Panc1 (cell line): ENCODE results near the gene ARAF. TPM values are rescaled to one million over a fixed set of nuclear protein-coding genes. Genes with fewer than 3 reads are reported as not detected.

Experiments used
- ATAC-seq: fragments of 200-7000 bp; cut with Tn5 transposase; 2 replicates; pipeline ENCODE4 v1.9.1; 2020; ENCODE audit warnings: mild to moderate bottlenecking, moderate library complexity
- BruUV-seq: library from RNA; stranded (reverse); fragments of 400-500 nt; replicated peaks from 2 replicates; lab custom pipeline; 2021; lab: Mats Ljungman, UMichigan
- CTCF ChIA-PET: fragments of 300-600 bp; sonication (Branson Sonifier 250); formaldehyde crosslinking; loops from one replicate; lab custom pipeline; 2022; ENCODE audit warnings: antibody characterized with exemption; lab: Charles Lee
- POLR2A ChIA-PET: fragments of 300-600 bp; sonication (Branson Sonifier 250); formaldehyde crosslinking; loops from one replicate; lab custom pipeline; 2022; ENCODE audit warnings: antibody characterized with exemption; lab: Charles Lee
- DNase-seq: peaks from one replicate; pipeline ENCODE4 v3.0.0-alpha.2; 2010; ENCODE audit warnings: low read depth, low spot score
- H3K27ac ChIP-seq: 2 replicates; pipeline ENCODE4 v1.5.1; 2011; ENCODE audit warnings: mild to moderate bottlenecking, low read length, inconsistent platforms
- H3K27me3 ChIP-seq: fragments of 200-500 bp; sonication (Bioruptor generic); 2 replicates; pipeline ENCODE4 v1.6.0; 2014; ENCODE audit warnings: low read length, inconsistent platforms; ENCODE audit not compliant: control insufficient read depth, insufficient read depth
- H3K36me3 ChIP-seq: fragments of 200-500 bp; sonication (Bioruptor generic); 2 replicates; pipeline ENCODE4 v1.5.1; 2014; ENCODE audit warnings: inconsistent platforms, mild to moderate bottlenecking, low read length, moderate library complexity; ENCODE audit not compliant: control insufficient read depth, insufficient read depth
- H3K4me1 ChIP-seq: 2 replicates; pipeline ENCODE4 v1.5.1; 2011; ENCODE audit warnings: inconsistent platforms, mild to moderate bottlenecking, low read length, moderate library complexity; ENCODE audit not compliant: control insufficient read depth, insufficient read depth
- H3K4me3 ChIP-seq, 2 experiments: 2 replicates each; pipeline ENCODE4 v1.5.1; 2011 to 2012; ENCODE audit warnings: low read depth in 2 of 2, low read length in 2 of 2, mild to moderate bottlenecking in 2 of 2, inconsistent platforms in 1 of 2, moderate library complexity in 1 of 2
- H3K9me3 ChIP-seq: fragments of 200-500 bp; sonication (Bioruptor generic); 2 replicates; pipeline ENCODE4 v1.5.1; 2014; ENCODE audit warnings: low read depth, mild to moderate bottlenecking, inconsistent platforms, low read length, moderate library complexity; ENCODE audit not compliant: control insufficient read depth, insufficient read depth
- POLR2AphosphoS5 ChIP-seq: IDR thresholded peaks from 2 replicates; pipeline ENCODE4 v1.6.1; 2012; ENCODE audit warnings: mild to moderate bottlenecking, low read depth, low read length, moderate library complexity
- REST ChIP-seq, 2 experiments: IDR thresholded peaks; 2 replicates each; pipeline ENCODE4 v1.6.1; 2011 to 2012; ENCODE audit warnings: low read depth in 2 of 2, control low read depth in 1 of 2, low read length in 1 of 2, mild to moderate bottlenecking in 1 of 2, moderate library complexity in 1 of 2; ENCODE audit not compliant: insufficient read depth in 1 of 2
- SIN3A ChIP-seq: IDR thresholded peaks from 2 replicates; pipeline ENCODE4 v1.6.1; 2012; ENCODE audit warnings: low read depth, mild to moderate bottlenecking, low read length, moderate library complexity, borderline replicate concordance; ENCODE audit not compliant: insufficient read depth
- TCF7L2 ChIP-seq: IDR thresholded peaks from 2 replicates; pipeline ENCODE4 v1.6.1; 2011; ENCODE audit warnings: mild to moderate bottlenecking, low read depth, low read length, inconsistent platforms
- in situ Hi-C: cut with HindIII; loops from 2 replicates; pipeline ENCODE4 v1.10.0; 2016; ENCODE audit warnings: low sequenced_read_pairs, low pct_unique_long_range_greater_than_20kb
- intact Hi-C: fragments of 100-400 bp; cut with micrococcal nuclease; formaldehyde crosslinking; loops from one replicate; pipeline ENCODE4 v1.10.0; 2022; ENCODE audit not compliant: unreplicated experiment
- total RNA-seq: library from RNA; stranded (reverse); gene quantifications from one replicate; pipeline ENCODE4 v1.2.1, GENCODE V29; 2021; ENCODE audit not compliant: unreplicated experiment
- TF ChIP-seq, protein P1 (sequence below): fragments of 450-650 bp; IDR thresholded peaks from 2 replicates; pipeline ENCODE4 v1.5.1; 2017; ENCODE audit warnings: mild to moderate bottlenecking

ARAF gene
- total RNA-seq, 1 experiment from 2014 or later, result 87.9 TPM

- in situ Hi-C loops, result no loop called here
- TF ChIP-seq REST (IDR thresholded peaks at IDR 0.05; ENCODE audit: insufficient read depth in 1 of 2, low read depth in 2 of 2, low read length in 1 of 2), result no peak
- TF ChIP-seq, protein P1, sequence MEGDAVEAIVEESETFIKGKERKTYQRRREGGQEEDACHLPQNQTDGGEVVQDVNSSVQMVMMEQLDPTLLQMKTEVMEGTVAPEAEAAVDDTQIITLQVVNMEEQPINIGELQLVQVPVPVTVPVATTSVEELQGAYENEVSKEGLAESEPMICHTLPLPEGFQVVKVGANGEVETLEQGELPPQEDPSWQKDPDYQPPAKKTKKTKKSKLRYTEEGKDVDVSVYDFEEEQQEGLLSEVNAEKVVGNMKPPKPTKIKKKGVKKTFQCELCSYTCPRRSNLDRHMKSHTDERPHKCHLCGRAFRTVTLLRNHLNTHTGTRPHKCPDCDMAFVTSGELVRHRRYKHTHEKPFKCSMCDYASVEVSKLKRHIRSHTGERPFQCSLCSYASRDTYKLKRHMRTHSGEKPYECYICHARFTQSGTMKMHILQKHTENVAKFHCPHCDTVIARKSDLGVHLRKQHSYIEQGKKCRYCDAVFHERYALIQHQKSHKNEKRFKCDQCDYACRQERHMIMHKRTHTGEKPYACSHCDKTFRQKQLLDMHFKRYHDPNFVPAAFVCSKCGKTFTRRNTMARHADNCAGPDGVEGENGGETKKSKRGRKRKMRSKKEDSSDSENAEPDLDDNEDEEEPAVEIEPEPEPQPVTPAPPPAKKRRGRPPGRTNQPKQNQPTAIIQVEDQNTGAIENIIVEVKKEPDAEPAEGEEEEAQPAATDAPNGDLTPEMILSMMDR, result no peak
- TF ChIP-seq POLR2AphosphoS5, result 0 out of 2 replicates have a peak, but pooled peaks have one; percentile 33
- TF ChIP-seq SIN3A, result no peak
- no peaks in the 10 kb centered on the region; the same call in 1 of the 2 replicates for H3K4me1 ChIP-seq
- H3K36me3 ChIP-seq, result no peaks in the 10 kb centered on the region
- no peaks in the 10 kb centered on the region for H3K9me3 ChIP-seq
- peak; percentile 96 for ATAC-seq
- peak within 1 kb of the TSS; percentile 49 for H3K27ac ChIP-seq
- no peak for DNase-seq
- no TSS peak for BruUV-seq
- POLR2A ChIA-PET, result no interaction called here
- CTCF ChIA-PET, result no interaction called here
- intact Hi-C loops, result no loop called here
- no peaks in the 10 kb centered on the region for H3K27me3 ChIP-seq
- H3K4me3 ChIP-seq, result peak within 1 kb of the TSS; percentile 27 to 69
Measured at GRCh38 chrX:47581731-47582647, 21.0 kb downstream of the ARAF start, which contains the start of gene TIMP1. Gene TIMP1, plus strand, starts transcription at chrX:47582436. Its CDS starts 980 bp downstream, at chrX:47583416.

- no peaks in the 10 kb centered on the region for H3K9me3 ChIP-seq
- intact Hi-C loops, result no loop called here
- no peak for DNase-seq
- in situ Hi-C loops, result no loop called here
- H3K27me3 ChIP-seq, result no peaks in the 10 kb centered on the region
- no peak overlapping the region for H3K27ac ChIP-seq
- POLR2A ChIA-PET, result no interaction called here
- H3K36me3 ChIP-seq, result no peaks in the 10 kb centered on the region
- CTCF ChIA-PET, result no interaction called here
- ATAC-seq, result no peak
- TF ChIP-seq TCF7L2 (no peak), SIN3A (no peak), POLR2AphosphoS5 (no peak), REST (IDR thresholded peaks at IDR 0.05; ENCODE audit: insufficient read depth in 1 of 2, low read depth in 2 of 2, low read length in 1 of 2) (no peak)
- TF ChIP-seq, protein P1, result no peak
- H3K4me3 ChIP-seq, result peak overlapping the region in 1 of 2 experiments; percentile 69; a peak in 3 of 4 replicates
- BruUV-seq, result no TSS peak
- H3K4me1 ChIP-seq, result no peaks in the 10 kb centered on the region
Measured at GRCh38 chrX:47583240-47583861, 22.3 kb downstream of the ARAF start.
